Effector memory CD4-positive, alpha-beta T cell (primary cell): ENCODE results near the gene EPS8L2.

ENCODE experiments used
- DNase-seq, 3 donors: peaks; one replicate each; pipeline ENCODE4 v3.0.0-alpha.2; 2020
- H3K27ac ChIP-seq: 2 replicates; pipeline ENCODE4 v1.7.0; 2013; ENCODE audit warnings: mild to moderate bottlenecking, low read length, moderate library complexity; ENCODE audit not compliant: insufficient read depth, poor library complexity, severe bottlenecking
- H3K27me3 ChIP-seq: replicated peaks from 2 replicates; pipeline ENCODE4 v1.7.0; 2013; ENCODE audit warnings: mild to moderate bottlenecking, low read length; ENCODE audit not compliant: insufficient read depth, control insufficient read depth, poor library complexity, severe bottlenecking
- H3K36me3 ChIP-seq: 2 replicates; pipeline ENCODE4 v1.7.0; 2013; ENCODE audit warnings: mild to moderate bottlenecking, low read length, moderate library complexity; ENCODE audit not compliant: control insufficient read depth, insufficient read depth
- H3K4me1 ChIP-seq: 2 replicates; pipeline ENCODE4 v1.7.0; 2013; ENCODE audit warnings: low read length, mild to moderate bottlenecking; ENCODE audit not compliant: control insufficient read depth, insufficient read depth, poor library complexity, severe bottlenecking
- H3K4me3 ChIP-seq: 2 replicates; pipeline ENCODE4 v1.7.0; 2013; ENCODE audit warnings: low read length, low read depth, mild to moderate bottlenecking; ENCODE audit not compliant: insufficient read depth, poor library complexity, severe bottlenecking
- H3K9me3 ChIP-seq: 2 replicates; pipeline ENCODE4 v1.7.0; 2013; ENCODE audit warnings: mild to moderate bottlenecking, low read length, moderate library complexity; ENCODE audit not compliant: control insufficient read depth
- total RNA-seq, 3 donors: gene quantifications; one replicate each; lab custom pipeline; 2026; lab: John Stamatoyannopoulos, UW

EPS8L2 gene
- 5.2 to 8.6 (median 7.0) reads per million in 3 donors for total RNA-seq

DNA sequence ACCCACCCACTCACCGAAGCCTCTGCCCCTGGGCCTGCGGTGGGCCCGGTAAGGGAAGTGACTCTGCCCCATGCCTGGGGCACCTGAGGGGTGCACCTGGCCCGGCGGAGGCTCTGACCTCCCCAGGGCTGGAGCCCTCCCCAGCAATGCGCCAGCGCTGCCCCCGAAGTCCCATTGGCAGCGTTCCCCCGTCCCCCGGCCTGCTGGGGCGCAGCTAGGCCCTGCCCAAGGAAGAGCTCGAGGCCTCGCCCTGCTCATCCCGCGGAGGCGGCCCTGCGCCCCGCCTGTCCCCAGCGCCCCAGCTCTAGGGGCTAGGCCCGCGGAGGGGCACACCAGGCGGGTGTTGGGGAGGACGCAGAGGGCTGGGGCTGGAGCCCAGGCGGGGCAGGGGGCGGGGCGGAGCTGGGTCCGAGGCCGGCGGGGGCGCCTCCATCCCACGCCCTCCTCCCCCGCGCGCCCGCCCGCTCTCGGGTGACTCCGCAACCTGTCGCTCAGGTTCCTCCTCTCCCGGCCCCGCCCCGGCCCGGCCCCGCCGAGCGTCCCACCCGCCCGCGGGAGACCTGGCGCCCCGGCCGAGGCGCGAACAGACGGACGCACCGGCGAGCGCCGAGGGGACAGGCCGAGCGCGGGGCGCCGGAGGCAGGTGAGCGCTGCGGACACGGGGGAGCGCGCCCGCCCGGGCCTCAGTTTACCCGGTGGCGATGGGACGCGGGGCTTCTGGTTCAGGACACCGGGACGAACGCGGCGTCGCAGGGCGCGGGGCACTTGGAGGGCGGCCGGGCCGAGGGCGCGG is at the start of gene EPS8L2:
Gene EPS8L2, plus strand, starts transcription at position 586 of the 793 bp plus-strand sequence. CDS start 3,177 bp downstream, outside the sequence.
- Histone ChIP-seq H3K9me3 (no peaks in the 10 kb centered on the region), H3K27ac (no peak within 1 kb of the TSS), H3K27me3 (peaks cover 16% of the 10 kb centered on the region), H3K36me3 (no peaks in the 10 kb centered on the region), H3K4me1 (peaks cover 15% of the 10 kb centered on the region), H3K4me3 (no peak within 1 kb of the TSS)
- DNase-seq = no peak

DNA sequence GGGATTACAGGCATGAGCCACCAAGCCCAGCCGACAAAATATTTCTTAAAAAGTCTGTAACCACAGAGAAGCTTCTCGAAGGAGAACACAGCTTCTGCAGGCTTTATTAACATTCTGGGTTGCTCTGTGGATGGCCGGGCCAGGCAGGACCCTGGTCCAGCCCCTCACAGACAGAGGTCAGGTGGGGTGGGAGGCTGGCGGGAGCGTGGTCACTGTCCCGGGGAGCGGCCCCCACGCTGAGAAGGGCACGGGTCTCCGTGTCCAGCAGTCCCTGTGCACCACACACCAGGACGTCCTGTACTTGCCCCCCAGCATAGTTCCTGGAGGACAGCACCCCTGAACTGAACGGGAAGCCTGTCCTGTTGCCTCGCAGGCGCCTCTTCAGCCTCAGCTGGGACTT is 49.6 kb upstream of the EPS8L2 start:
- Histone ChIP-seq H3K27me3 (no peaks in the 10 kb centered on the region), H3K36me3 (peaks cover 10% of the 10 kb centered on the region), H3K4me3 (no peak overlapping the region), H3K4me1 (no peaks in the 10 kb centered on the region), H3K27ac (no peak overlapping the region), H3K9me3 (no peaks in the 10 kb centered on the region)
- no peak for DNase-seq

DNA sequence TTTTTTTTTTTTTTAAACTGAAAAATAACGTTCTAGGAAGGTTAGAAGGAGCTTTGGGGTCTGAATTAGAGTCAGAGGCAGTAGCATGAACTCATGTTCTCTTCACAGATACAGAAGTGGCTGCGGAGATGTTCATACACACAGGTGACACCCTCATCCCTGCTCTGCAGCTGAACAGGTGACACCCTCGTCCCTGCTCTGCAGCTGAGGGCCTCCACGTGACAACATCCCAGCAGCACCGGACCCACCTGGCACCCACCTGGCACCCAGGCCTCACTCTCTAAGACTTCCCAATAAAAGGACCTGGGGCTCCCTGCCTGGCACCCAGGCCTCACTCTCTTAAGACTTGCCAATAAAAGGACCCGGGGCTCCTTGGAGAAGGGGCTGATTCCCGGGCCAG is 49.2 kb upstream of the EPS8L2 start:
- Histone ChIP-seq H3K27me3 (no peaks in the 10 kb centered on the region), H3K27ac (no peak overlapping the region), H3K4me3 (no peak overlapping the region), H3K36me3 (peaks cover 10% of the 10 kb centered on the region), H3K9me3 (no peaks in the 10 kb centered on the region), H3K4me1 (no peaks in the 10 kb centered on the region)
- DNase-seq = no peak

DNA sequence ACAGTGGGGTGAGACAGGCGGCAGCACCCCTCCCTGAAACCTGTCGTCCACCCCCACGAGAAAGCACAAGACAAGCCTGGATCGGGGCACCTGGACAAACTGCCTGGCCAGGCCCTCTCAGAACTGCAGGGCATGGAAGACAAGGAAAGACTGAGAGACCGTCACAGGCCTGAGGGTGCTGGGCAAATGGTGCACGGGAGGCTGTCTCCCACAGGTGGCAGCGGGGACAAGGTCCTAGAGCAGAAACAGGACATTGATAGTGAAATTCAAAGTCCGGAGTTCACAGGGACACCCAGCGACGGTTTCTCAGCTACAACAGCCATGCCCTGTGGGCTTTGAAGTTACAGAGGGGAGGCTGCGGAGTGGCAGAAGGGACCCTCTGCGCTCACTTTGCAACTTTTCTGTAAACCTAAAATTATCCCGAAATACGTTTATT is 48.3 kb upstream of the EPS8L2 start:
- H3K4me1 ChIP-seq = no peaks in the 10 kb centered on the region
- peaks cover 10% of the 10 kb centered on the region for H3K36me3 ChIP-seq
- no peak for DNase-seq
- no peak overlapping the region for H3K4me3 ChIP-seq
- no peak overlapping the region for H3K27ac ChIP-seq
- no peaks in the 10 kb centered on the region for H3K9me3 ChIP-seq
- H3K27me3 ChIP-seq = no peaks in the 10 kb centered on the region

DNA sequence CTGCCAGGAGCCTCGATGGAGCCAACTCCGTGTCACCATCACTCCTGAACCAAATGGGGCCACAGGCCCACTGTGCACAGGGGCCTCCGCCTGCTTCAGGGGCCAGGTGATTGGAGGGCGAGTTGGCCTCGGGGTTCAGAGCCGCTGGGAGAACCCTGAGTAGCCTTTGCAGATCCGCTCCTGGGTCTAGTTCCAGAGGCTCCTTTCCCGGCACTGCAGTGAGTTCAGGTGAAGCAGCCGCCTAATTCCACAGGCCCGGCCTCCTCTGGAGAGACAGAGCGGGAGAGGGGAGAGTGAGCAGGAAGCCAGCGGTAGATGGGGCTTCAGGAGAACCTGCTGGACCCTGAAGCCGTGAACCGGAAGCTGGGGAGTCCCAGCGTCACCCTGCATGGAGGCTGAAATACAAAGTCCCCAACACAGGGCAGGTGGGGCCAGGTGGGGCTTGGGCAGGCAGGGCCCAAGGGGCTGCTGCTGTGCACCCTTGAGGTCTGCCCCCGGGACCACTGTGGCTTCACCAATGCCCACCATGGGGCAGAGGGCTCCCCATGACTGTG is 46.4 kb upstream of the EPS8L2 start:
- peaks cover 10% of the 10 kb centered on the region for H3K36me3 ChIP-seq
- no peak overlapping the region for H3K4me3 ChIP-seq
- H3K27ac ChIP-seq = no peak overlapping the region
- no peak for DNase-seq
- no peaks in the 10 kb centered on the region for H3K27me3 ChIP-seq
- no peaks in the 10 kb centered on the region for H3K9me3 ChIP-seq
- H3K4me1 ChIP-seq = no peaks in the 10 kb centered on the region

DNA sequence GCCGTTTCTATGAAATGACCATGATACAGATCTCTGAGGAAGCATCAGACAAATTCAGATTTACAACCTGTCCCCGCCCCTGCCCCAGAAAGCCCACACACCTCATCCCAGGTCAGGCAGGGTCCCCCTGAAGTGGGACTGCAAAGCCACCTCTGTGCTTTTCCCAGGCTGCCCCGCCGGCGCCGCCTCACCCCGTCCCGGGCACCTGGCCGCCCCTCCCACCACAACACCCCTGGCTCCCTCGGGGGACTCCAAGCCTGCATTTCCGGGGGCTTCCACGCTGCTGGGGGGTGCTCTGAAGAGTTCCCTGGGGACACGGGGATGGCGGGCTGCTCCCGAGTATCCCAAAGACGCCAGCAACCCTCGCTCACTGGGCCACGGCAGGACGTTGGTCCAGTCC is 45.8 kb upstream of the EPS8L2 start:
- no peaks in the 10 kb centered on the region for H3K9me3 ChIP-seq
- DNase-seq = no peak
- H3K36me3 ChIP-seq = peaks cover 10% of the 10 kb centered on the region
- no peaks in the 10 kb centered on the region for H3K4me1 ChIP-seq
- no peaks in the 10 kb centered on the region for H3K27me3 ChIP-seq
- no peak overlapping the region for H3K27ac ChIP-seq
- H3K4me3 ChIP-seq = no peak overlapping the region

DNA sequence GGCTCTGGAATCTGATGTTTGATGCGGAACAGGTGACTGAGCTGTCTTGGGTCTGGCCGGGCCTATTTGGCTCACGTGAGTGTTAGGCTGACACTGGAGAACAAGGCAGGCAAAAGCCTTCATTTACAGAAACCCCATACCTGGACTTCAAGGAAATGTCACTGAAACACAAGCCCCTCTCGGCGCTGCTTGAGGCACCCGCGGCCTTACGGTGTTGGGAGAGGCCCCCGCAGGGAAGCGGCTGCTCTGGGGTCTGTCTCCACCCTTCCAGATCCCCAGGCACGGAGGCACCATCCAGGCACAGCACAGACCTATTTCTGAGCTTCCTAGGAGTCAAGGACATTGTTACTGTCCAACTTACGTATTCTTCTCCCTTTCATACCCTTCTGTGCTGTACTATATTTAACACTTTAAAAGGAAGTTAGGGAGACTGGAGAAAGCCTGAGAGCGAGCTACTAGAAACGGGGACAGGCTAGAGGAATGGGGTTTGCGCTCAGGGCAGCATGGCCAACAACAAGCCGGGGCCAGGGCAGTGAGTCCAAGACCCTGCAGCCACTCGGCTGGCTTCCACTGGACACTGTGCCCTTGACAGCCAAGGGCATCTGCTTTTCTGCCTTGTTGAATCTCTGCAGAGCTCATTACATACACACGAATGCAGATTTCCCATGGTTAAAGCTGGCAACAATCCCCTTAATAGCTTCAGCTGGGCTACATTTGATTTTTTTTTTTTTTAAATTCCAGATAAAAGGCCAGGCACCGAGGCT is 45.2 kb upstream of the EPS8L2 start:
- H3K4me3 ChIP-seq = no peak overlapping the region
- DNase-seq = no peak
- no peaks in the 10 kb centered on the region for H3K27me3 ChIP-seq
- no peaks in the 10 kb centered on the region for H3K9me3 ChIP-seq
- no peaks in the 10 kb centered on the region for H3K4me1 ChIP-seq
- H3K27ac ChIP-seq = no peak overlapping the region
- H3K36me3 ChIP-seq = peaks cover 10% of the 10 kb centered on the region

DNA sequence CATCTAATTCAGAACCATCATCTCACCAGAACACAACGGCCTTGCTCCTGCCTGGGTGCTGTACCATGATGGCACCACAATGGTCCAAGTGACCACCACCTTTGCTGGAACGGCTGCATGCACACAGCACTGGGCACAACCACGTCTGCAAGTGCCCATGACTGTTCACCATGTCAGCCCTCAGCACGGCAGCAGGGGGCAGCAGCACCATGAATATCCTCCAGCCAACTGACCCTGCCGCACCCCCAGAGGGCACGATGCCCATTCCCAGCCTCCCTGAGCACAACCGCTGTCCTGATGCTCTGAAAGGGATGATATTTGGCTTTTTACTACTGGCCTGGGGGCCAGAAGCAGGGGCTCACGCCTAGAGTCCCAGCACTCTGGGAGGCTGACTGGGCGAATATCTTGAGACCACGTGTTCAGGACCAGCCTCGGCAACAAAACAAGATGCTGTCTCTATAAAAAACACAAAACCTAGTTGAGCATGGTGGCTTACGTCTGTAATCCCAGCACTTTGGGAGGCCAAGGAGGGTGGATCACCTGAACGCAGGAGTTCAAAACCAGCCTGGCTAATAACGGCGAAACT is 43.2 kb upstream of the EPS8L2 start:
- H3K36me3 ChIP-seq = peaks cover 6% of the 10 kb centered on the region
- H3K4me1 ChIP-seq = no peaks in the 10 kb centered on the region
- H3K27me3 ChIP-seq = no peaks in the 10 kb centered on the region
- H3K4me3 ChIP-seq = no peak overlapping the region
- DNase-seq = peak in 2 of 3 donors; percentile 16 to 18
- H3K27ac ChIP-seq = no peak overlapping the region
- H3K9me3 ChIP-seq = no peaks in the 10 kb centered on the region

DNA sequence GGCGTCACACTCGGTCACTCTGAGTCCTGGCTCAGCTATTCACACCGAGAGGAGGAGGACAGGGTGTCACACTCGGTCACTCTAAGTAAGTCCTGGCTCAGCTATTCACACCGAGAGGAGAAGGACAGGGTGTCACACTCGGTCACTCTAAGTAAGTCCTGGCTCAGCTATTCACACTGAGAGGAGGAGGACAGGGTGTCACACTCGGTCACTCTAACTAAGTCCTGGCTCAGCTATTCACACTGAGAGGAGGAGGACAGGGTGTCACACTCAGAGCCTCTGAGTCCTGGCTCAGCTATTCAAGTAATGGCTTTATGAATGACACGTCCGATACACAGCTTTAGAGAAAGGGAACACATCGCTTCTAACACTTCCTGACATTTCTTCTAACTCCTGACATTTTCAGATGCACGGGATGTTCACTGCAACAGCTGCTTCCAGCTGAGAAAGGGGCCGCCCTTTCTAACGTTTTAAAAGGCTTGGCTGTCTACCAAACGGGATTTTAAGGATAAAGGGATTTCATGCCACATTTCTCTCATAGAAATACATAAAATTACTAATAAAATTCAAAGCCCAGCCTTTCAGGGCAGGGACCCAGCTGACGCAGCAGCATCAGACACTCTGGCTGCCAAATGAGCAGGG is 40.8 kb upstream of the EPS8L2 start:
- no peaks in the 10 kb centered on the region for H3K27me3 ChIP-seq
- no peaks in the 10 kb centered on the region for H3K9me3 ChIP-seq
- H3K4me3 ChIP-seq = no peak overlapping the region
- H3K27ac ChIP-seq = no peak overlapping the region
- no peak for DNase-seq
- H3K36me3 ChIP-seq = peaks cover 6% of the 10 kb centered on the region
- no peaks in the 10 kb centered on the region for H3K4me1 ChIP-seq
